Measurements from ENCODE around the gene XKR3.
"Not testable (repeated sequence)": the region's sequence is repeated elsewhere in the genome, so short reads cannot be mapped to it uniquely, and the experiment has no call there.

The XKR3 gene

DNA sequence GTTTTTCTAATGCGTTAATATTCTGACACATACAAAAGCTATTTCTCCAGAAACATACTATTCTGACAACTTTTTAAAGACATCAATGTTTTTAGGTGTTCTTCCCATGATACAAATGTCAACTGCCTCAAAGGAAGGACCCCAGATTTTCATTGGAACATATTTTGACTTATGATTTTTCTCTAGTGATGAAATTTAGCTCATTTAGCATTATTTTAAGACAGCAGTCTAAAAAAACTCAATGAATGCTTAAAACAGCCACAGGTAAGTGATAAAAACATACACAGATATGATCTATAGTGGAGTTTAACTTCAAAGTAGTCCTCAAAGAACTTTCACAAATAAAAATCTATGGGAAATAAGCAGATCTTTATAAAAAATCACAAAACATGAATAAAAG, 24.9 kb downstream of the XKR3 start:
- in situ Hi-C loops (cut with MboI; ENCODE audit: low sequenced_read_pairs, unreplicated experiment): no loop called here
- TF ChIP-seq, protein P1, sequence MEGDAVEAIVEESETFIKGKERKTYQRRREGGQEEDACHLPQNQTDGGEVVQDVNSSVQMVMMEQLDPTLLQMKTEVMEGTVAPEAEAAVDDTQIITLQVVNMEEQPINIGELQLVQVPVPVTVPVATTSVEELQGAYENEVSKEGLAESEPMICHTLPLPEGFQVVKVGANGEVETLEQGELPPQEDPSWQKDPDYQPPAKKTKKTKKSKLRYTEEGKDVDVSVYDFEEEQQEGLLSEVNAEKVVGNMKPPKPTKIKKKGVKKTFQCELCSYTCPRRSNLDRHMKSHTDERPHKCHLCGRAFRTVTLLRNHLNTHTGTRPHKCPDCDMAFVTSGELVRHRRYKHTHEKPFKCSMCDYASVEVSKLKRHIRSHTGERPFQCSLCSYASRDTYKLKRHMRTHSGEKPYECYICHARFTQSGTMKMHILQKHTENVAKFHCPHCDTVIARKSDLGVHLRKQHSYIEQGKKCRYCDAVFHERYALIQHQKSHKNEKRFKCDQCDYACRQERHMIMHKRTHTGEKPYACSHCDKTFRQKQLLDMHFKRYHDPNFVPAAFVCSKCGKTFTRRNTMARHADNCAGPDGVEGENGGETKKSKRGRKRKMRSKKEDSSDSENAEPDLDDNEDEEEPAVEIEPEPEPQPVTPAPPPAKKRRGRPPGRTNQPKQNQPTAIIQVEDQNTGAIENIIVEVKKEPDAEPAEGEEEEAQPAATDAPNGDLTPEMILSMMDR (IDR thresholded peaks at IDR 0.05; ENCODE audit: borderline replicate concordance, control extremely low read depth, extremely low read depth, insufficient read depth, missing control alignments): no peak
- no peak for DNase-seq (ENCODE audit: low spot score)

DNA sequence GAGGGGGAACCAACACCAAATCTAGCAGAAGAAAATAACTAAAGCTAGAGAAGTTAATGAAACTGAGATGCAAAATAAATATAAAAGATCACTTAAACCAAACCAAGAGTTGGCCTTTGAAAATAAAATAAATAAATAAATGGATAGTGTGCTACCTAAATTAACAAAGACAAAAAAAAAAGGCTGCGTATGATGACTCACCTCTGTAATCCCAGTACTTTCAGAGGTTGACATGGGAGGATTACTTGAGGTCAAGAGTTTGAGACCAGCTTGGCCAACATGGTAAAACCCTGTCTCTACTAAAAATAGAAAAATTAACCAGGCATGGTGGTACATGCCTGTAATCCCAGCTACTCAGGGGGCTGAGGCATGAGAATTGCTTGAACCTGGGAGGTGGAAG, 29.7 kb downstream of the XKR3 start:
- in situ Hi-C loops (cut with MboI; ENCODE audit: low sequenced_read_pairs, unreplicated experiment): loop anchor here (25.0 kb wide), 2 partner anchors 108 to 267 kb away; no protein-coding TSS in a partner anchor
- not testable (repeated sequence) for DNase-seq (ENCODE audit: low spot score)

DNA sequence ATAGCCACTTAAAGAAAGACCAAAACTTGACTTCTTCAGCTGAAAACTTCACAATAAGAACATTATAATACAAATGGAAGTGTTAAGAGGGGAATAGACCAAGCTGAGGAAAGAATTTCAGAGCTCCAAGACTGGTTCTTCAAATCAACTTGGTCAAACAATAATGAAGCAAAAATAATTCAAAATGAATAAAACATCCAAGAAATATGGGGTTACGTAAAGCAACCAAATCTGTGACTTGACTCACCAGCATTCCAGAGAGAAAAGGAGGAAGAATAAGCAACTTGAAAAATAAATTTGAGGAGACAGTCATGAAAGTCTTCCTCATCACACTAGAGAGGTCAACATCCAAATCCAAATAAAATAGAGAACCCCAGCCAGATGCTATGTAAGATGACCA, 31.4 kb downstream of the XKR3 start:
- in situ Hi-C loops (cut with MboI; ENCODE audit: low sequenced_read_pairs, unreplicated experiment): loop anchor here (25.0 kb wide), 2 partner anchors 107 to 268 kb away; no protein-coding TSS in a partner anchor
- TF ChIP-seq, protein P1 (IDR thresholded peaks at IDR 0.05; ENCODE audit: borderline replicate concordance, control extremely low read depth, extremely low read depth, insufficient read depth, missing control alignments): no peak
- no peak for DNase-seq (ENCODE audit: low spot score)

DNA sequence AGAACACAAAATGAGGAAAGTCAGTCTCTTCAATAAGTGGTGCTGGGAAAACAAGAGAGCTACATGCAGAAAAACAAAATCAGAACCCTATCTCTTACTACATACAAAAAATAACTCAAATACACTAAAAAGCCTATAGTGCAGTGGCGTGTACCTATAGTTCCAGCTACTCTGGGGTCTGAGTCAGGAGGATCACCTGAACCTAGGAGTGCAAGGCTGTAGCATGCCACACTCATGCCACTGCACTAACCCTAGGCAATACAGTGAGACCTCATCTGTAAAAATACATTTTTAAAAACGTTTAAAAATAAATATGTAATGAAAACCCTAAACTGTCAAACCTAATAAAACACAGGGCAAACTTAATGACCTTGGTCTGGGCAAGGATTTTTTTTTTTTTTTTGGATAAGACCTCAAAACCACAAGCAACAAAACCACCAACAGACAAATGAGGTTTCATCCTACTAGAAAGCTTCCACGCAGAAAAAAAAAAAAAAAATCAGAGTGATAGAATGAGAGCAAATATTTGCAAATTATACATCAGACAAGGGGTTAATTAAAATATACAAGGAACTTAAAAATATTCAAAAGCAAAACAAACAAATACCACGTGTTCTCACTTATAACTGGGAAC, 35.2 kb downstream of the XKR3 start:
- in situ Hi-C loops (cut with MboI; ENCODE audit: low sequenced_read_pairs, unreplicated experiment): loop anchor here (25.0 kb wide), 2 partner anchors 103 to 272 kb away; no protein-coding TSS in a partner anchor
- TF ChIP-seq, protein P1 (IDR thresholded peaks at IDR 0.05; ENCODE audit: borderline replicate concordance, control extremely low read depth, extremely low read depth, insufficient read depth, missing control alignments): no peak
- no peak for DNase-seq (ENCODE audit: low spot score)

DNA sequence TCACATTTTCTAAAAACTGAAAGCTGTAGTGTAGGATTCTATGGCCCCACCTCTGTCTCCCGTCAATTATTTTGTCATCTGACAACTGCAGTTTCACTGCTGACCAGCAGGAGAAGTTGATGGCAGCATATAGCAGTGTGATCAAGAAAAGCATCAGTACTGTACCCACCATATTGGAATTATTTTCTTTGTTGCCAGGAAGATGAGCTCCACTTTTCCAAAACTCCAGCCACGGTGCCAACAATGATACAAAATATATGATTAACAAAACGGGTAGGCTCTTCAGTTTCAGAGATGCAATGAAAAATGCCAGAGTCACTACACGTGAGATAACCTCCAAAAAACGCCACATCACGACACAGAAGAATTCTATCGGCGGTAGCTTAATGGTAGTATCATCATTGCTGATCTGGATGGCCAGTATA, 41.3 kb downstream of the XKR3 start:
- DNase-seq (ENCODE audit: low spot score): no peak
- in situ Hi-C loops (cut with MboI; ENCODE audit: low sequenced_read_pairs, unreplicated experiment): loop anchor here (25.0 kb wide), 2 partner anchors 97 to 278 kb away; no protein-coding TSS in a partner anchor
- TF ChIP-seq, protein P1 (IDR thresholded peaks at IDR 0.05; ENCODE audit: borderline replicate concordance, control extremely low read depth, extremely low read depth, insufficient read depth, missing control alignments): no peak

DNA sequence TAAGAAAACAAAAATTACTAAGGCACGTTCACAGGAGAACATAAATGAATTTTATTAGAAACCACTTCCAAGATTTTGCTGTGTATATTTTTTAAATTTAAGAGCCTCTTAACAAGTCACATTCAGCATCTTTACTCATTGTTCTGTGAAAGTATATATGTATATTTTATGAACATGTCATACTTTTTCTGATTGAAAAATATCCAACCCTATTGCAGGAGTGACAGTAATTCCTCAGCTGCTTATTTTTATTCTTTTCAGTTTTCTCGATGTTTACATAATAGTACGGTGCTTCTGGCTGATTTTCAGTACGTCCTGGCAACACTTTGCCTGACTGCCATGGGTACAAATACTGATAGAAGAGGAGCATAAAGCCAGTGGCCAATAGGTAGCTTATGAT, 41.8 kb downstream of the XKR3 start:
- no peak for DNase-seq (ENCODE audit: low spot score)
- in situ Hi-C loops (cut with MboI; ENCODE audit: low sequenced_read_pairs, unreplicated experiment): loop anchor here (25.0 kb wide), 2 partner anchors 96 to 279 kb away; no protein-coding TSS in a partner anchor

More for the DNA sequence above, 41.8 kb downstream of the XKR3 start:
- TF ChIP-seq, protein P1 (IDR thresholded peaks at IDR 0.05; ENCODE audit: borderline replicate concordance, control extremely low read depth, extremely low read depth, insufficient read depth, missing control alignments): no peak

Data from GM13976 (cell line).